ENCODE data around the gene ENO1.
"Not testable (repeated sequence)": the region's sequence is repeated elsewhere in the genome, so short reads cannot be mapped to it uniquely, and the experiment has no call there.

ENO1 gene

DNA sequence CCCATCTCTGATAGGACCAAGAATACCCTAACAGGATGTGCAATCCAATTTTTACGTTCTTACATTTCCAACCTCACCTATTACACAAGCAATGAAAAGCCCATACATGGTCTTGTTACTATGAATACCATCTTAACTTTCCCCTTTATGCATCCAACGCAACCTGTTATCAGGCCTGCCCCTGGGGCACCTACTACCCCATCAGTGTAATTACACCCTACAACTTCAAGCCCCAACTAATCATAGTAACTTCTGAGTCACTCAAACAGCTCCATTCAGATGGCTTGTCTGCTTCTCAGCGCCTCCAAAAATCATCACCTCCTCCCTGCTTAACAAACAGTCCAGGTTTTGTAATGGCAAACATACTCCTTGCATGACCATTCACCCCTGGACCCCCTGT lies 18.3 kb upstream of the ENO1 start:
- DNase-seq (ENCODE audit: low read depth): not testable (repeated sequence)

DNA sequence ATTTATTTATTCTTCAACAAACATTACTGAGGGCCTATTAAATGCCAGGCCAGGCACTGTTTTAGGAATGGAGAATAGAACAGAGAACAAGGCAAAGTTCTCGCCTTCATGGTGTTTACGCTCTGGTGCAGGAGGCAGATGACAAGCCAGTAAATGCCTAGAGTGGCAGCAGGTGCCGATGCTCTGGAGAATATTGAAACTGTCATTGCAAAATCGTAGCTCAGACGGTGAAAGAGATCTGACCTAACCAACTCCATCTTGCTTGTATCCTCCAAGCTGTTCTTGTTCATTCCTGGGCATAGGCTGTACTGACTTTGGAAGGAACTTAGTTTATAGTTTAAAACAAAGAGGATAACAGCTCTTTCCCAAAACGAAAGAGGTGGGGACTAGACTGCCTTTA lies 13.5 kb upstream of the ENO1 start:
- DNase-seq (ENCODE audit: low read depth): no peak

DNA sequence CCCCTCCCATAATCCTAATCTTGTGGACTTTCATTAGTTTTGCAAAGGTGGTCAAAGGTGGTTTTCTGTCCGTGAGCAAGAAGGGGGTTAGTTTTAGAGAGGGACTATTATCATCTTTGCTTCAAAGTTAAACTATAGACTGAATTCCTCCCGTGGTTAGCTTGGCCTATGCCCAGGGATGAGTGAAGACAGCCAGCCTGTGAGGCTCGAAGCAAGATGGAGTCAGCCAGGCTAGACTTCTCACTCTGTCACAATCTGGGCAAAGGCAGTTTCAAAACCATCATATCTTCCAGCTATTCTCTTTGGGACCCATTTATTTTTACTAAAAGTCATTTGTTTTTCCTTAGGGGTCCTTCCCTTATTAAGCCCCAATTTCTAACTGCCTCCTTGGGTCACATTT lies 12.9 kb upstream of the ENO1 start:
- DNase-seq (ENCODE audit: low read depth): no peak

DNA sequence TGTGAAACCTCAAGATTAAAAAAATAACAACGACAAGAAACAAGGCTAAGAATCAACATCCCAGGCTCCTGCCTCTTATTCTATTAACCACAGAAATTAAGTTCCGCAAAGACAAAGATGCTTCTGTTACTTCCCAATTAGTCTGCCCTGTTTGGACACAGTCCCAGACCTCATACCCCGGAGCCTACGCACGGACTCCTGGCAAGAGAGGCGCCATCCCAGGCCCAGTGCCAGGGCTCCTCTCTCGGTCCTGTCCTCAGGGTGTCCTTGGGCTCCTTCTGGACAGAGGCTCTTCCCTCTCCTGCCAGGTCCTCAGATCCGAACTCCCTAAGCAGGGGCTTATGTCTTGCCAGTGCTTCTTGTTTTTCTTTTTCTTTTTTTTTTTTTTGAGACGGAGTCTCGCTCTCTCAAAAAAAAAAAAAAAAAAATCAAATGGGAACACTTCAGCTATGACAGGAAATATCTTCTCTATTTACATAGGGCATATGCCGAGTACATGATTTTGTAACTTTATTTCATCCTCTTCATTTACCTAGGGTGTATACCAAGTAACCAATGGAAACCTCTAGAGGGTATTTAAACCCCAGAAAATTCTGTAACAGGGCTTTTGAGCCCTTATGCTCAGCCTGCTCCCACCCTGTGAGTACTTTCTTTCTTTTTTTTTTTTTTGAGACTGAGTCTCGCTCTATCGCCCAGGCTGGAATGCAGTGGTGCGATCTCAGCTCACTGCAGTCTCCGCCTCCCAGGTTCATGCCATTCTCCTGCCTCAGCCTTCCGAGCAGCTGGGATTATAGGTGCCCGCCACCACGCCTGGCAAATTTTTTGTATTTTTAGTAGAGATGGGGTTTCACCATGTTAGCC lies 11.7 kb upstream of the ENO1 start:
- DNase-seq (ENCODE audit: low read depth): no peak

DNA sequence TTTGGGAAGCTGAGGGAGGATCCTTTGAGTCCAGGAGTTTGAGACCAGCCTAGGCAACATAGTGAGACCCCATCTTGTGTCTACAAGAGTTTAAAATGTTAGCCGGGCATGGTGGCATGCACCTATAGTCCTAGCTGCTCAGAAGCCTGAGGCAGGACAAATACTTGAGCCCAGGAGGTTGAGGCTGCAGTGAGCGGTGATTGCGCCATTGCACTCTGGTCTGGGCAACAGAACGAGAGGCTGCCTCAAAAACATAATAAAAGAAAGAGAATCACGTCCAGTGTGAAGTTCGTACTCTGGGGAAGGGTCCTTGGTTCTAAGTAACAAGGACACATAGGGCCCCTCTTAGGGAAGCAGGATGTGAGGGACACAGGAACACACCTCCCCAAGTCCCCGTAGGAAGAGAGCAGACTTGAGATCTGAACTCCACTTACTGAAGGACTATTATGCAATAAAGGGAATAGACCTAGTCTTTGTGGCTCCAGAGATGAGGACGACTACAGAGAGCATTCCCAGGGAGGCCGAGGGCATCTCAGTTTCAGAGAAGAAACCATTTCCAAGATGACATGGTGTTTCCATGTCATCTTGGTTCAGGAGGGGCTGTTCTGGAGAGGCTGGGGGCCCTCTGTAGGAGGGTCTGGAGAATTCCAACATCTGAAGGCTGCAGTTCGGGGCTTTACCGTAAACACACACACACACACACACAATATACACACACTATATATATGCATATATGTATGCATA lies 10.8 kb upstream of the ENO1 start:
- DNase-seq (ENCODE audit: low read depth): no peak

DNA sequence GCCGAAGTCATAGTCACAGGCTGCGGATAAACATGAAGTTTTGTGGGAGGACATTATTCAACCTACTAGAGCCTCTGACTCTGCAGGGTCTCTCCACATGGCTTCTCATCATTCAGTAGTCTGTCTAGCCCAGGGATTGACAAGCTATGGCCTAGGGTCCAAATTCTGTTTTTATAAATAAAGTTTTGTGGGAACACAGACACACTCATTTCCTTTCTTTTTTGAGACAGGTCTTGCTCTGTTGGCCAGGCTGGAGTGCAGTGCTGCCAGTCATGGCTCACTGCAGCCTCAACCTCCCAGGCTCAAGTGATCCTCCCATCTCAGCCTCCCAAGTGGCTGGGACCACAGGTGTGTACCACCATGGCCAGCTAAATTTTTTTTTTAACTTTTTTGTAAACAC lies 8.1 kb upstream of the ENO1 start:
- no peak for DNase-seq (ENCODE audit: low read depth)

DNA sequence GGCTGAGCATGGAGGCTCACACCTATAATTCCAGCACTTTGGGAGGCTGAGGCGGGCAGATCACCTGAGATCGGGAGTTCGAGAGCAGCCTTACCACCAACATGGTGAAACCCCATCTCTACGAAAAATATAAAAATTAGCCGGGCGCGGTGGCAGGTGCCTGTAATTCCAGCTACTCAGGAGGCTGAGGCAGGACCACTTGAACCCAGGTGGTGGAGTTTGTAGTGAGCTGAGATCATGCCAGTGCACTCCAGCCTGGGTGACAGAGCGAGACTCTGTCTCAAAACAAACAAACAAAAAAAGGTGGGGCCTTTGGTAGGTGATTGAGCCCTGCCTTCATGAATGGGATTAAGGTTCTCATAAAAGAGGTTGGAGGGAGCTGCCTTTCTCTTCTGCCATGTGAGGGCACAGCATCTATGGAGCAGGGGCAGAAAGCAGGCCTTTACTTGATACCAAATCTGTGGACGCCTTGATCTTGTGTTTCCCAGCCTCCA lies 7.6 kb upstream of the ENO1 start:
- DNase-seq (ENCODE audit: low read depth): not testable (repeated sequence)

DNA sequence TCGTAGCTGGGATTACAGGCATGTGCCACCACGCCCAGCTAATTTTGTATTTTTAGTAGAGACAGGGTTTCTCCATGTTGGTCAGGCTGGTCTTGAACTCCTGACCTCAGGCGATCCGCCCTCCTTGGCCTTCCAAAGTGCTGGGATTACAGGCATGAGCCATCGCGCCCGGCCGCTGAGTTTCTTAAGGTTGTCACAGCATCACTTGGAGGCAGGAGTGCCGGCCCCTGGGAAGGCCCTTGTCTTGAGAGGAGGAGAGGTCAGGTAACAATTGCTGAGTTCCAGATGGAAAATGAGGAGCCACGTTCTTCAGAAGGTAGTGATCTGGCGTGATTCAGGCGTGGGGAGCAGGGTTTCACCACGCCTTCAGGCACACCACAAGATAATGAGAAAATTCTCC lies 5.6 kb upstream of the ENO1 start:
- not testable (repeated sequence) for DNase-seq (ENCODE audit: low read depth)

DNA sequence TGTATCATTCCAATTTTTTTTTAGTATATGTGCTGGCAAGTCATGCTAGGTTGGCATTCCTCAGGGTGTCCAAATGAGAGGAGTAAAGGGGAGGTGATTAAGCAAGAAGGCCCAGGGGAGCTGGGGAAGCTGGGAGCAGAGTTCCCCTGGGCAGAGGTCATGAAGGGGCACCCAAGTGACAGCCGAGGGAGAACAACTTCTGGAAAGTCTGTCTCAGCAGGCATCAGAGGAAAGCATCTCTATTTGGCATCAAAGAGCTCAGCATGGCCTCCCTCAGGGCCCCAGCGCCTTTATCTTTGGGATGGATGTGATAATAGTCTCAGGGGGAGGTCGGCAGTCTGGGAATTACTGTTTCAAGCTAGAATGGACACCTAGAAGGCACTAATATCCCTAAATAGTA lies 5.0 kb upstream of the ENO1 start:
- no peak for DNase-seq (ENCODE audit: low read depth)

DNA sequence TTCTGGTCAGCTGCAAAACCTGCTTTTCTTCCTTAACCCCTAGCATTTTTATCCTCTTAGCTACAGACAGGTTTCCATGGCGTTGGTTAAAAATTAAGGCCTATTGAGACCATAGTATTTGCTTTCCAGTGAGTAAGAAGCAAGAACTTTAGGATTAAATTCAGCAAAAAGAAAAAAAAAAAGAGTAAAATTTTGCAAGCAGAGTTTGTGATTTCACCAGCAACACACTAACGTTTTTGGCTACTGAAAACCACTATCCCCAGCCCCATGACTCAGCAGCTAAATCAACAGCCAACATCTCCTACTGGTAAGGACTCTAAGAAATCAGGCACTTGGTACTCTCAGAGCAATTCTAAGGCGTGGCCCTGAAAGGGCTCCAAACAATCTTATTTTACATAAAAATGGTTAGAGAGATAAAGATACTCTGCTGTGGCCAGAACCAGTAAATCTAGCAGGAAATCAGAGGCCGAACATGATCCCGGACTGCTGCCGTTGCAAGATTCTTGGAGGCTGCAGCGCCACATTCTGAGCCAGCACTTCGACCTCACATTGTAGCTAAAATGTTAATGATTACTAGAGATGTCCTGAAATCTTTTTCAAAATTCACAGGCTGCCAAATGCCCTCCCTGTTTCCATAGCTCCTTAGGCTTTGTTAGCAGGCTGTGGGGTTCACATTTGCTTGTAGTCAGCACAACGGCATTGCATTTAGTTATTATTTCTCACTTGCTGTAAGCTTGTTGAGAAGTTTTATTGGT lies 1.6 kb upstream of the ENO1 start:
- no peak for DNase-seq (ENCODE audit: low read depth)

DNA sequence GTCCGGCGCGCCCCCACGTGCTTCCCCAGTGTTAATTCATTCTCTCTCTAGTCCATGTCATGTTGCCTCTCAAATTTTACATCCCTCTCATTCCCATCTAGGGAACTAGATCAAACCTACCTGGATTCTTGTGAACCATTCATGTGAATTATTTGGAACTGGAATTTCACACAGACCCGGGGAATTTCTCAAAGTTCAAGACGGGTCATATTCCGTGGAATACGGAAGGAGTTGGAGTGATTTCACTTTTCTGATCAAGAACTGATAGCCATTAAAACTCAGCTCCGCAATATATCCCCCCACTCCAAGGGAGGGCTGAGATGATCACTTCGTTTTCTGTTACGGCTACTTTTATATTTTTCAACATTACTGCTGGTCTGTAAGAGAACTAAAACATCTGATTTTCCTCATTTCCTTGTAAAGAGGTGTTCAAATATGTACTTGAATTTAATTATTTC lies 1.0 kb upstream of the ENO1 start:
- no peak for DNase-seq (ENCODE audit: low read depth)

DNA sequence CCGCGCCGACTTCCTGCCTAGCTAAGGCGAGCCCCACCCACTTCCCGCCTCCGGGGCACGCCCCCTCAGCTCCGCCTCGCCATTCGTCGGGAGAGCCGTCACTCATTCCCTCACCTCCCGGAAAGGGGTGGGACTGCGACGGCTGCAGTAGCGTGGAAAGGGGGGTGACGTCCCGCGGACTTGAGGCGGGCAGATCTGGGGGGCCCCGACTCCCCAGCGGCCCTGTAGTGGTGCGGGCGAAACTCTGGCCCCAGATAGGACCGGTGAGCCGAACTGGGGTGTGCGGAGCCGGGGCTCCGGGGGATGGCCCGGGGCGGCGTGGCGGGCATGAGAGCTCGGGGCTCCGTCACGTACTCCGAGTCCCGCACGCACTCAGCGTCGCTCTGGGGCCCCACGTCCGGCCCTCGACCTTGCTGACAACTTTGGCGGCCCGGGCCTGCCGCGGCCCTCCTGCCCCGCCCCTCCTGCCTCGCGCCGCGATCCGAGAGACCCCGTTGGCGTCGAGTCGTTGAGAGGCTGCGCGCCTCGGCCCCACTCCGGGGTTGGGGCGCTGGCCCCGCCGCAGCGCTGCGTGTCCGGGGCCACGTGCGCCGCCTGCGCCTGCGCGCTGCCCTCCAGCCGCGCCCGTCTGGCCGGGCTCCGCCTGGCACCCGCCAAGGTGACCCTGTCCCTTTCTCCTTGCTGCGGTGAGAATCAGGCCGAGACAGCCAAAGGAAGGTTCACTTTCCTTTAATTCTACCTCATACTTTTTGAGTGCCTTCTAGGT lies 395 bp upstream of the ENO1 start:
- peak; percentile 98 for DNase-seq (ENCODE audit: low read depth)

DNA sequence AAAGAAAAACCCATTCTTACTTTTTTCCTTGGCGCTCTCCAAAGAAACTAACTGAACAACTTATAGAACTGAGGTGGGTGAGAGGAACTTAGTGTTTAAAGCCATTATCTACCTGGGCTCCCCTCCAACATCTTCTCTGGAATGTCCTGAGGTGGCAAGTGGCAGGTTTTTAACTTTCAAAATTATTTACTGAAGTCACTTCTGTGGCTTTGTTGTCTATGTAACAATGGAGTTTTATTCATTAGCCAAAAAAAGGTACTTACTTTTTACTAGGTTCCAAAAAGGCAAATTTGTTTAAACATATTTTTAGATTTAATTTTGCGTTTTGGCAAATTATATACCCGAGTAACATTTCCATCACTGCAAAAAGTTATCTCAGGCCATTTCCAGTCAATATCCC lies 2.4 kb downstream of the ENO1 start:
- no peak for DNase-seq (ENCODE audit: low read depth)

DNA sequence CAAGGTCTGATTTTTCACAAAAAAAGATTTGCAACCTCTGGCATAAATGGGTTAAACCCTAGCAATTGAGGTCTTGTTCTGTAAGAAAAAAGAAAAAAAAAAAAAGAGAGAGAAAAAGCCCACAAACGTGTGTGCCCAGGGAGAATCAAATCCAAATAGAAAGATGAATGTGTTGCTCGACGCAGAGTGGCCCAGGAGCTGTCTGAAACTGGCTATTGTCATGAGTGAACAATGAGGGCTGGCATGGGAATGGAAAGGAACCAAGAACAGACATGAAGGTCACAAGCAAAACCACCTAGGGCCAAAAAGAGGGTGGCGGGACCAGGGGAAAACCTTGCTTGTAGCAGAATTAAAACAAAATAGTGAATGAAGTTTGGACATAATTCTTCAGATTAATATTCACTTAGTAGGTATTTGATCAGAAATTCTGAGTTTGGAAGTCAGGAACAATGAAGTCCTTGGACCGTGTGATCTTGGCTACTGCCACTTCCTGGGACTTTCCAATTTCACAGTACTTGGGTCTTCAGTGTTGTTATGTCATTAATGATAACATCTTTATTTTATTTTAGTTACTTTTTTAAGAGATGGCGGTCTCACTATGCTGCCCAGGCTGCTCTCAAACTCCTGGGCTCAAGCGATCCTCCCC lies 3.1 kb downstream of the ENO1 start:
- no peak for DNase-seq (ENCODE audit: low read depth)

DNA sequence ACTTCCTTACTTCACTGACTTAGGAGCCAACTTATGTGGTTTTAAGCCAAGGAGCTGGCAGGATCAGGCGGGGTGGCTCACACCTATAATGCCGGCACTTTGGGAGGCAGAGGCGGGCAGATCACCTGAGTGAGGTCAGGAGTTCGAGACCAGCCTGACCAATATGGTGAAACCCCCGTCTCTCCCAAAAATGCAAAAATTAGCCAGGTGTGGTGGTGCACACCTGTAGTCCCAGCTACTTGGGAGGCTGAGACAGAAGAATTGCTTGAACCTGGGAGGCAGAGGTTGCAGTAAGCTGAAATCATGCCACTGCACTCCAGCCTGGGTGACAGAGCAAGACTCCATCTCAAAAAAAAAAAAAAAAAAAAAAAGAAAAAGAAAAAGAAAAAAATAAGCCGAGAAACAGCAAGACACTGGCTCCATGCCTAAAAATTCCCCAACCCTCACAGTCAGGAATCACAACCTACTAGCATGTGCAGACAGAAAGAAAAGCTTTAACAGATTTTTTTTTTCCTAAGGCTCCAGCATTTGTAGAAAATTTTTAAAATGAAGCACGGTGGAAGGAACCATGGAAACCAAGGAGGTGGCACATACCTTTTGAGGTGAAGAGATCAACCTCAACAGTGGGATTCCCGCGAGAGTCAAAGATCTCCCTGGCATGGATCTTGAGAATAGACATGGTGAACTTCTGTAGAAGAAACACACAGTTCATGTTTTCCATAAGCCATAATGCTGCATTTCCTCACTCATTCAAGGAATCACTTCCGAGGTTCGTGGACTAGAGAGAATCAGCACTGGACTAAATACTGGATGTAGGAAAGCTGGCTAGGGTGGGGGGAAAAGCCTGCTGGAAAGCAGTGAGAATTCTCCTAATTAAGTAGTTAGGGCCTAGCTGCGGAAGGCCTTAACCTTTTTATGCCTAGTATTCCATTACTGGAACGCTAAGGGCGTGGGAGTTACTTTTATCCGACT lies 4.0 kb downstream of the ENO1 start:
- no peak for DNase-seq (ENCODE audit: low read depth)

DNA sequence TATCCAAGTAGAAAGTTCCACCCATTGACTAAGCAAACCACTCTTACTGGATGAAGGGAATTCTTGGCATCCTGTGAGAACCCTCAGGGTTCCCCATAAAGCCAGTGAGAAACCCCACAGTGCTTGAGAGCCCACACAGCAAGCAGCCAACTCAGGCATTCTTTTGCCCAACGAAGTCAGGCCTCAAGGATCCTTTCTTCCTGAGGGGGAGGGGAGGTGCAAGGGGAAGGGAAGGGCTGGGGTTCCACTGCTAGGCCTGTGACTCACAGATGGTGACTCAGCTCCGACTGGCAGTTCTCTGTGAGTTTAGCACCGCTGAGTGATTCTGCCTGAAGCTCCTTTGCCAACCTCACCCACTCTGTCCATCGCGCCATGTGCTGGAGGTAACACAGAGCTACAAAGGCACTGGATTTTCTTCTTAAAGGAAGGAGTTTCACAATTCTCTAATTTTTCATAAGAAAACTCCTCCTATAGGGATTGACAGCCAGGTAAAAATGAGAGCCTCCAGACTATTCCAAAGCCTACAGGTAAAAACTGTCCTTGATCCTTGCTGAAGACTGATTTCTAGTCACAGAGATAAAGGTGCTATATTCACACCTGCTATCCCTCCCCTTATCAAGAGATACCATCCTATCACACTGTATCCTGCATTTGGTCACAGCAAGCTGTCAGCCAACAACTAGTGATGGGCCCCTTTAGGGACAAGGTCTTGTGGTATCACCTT lies 4.8 kb downstream of the ENO1 start:
- DNase-seq (ENCODE audit: low read depth): peak; percentile 49

DNA sequence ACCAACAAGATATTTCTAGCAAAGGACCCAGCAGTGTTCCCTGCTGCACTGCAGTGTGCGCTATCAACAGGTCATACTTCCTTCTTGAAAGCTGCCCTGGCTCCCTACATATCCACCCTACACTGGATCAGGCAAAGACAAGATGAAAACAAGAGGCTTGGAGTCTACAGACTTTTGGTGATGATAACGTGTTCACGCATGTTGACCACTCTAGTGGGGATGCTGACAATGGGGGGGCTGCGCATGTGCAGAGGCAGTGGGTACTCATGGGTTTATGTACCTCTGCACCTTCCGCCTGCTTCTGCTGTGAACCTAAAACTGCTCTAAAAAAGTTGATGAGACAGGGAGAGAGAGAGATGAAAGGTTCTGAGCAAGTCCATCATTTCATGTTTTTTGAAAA lies 5.5 kb downstream of the ENO1 start:
- no peak for DNase-seq (ENCODE audit: low read depth)

DNA sequence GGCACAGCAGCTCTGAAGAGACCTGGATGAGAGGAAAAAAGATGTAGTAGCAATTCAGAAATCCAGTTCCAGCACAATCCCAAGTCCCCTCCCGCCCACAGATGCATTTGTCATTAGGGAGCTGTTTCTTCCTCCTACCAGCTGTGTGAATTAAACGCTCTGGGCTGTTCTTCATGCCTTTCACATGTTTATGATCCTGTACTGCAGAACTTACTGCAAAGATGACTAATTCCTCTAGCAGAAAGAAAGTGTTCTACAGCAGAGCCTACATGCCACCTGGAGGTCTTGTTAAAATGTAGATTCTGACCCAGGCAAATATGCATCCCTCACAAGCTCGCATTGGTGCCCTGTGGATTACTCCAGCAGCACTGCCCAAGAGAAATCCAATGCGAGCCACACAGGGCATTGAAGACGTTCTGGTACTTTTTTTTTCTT lies 6.5 kb downstream of the ENO1 start:
- DNase-seq (ENCODE audit: low read depth): no peak

DNA sequence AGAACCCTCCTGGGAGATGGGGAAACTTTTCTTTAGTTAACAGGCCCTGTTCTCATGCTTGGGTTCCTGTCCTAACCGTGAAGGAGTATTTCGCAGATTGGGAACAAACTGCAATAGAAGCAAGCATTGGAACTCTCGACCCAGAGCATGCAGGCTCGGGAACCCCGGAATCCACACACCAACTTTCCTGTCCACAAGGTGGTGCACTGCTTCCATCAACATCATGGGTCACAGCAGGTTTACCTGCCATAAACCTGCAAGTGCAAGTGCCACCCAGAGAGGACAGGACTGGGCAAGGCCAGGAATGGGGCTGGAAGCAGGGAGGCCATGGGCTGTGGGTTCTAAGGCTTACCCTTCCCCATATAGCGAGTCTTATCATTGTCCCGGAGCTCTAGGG lies 6.9 kb downstream of the ENO1 start:
- DNase-seq (ENCODE audit: low read depth): no peak
